Ovary (tissue), 3 donors: ENCODE measurements around the gene PNMA1.

Experiments used
- CTCF ChIP-seq, 3 donors: fragments of 450-650 bp in 2 of 3; fragments of 200-600 bp in 1 of 3; IDR thresholded peaks; one replicate each; pipeline versions ENCODE4 v1.5.1 to v1.8.0; 2016 to 2022; ENCODE audit warnings: antibody characterized with exemption in 3 of 3, mild to moderate bottlenecking in 1 of 3
- EP300 ChIP-seq: sonication (generic); formaldehyde crosslinking; IDR thresholded peaks from one replicate; pipeline ENCODE4 v1.6.1; 2017; ENCODE audit warnings: antibody characterized with exemption
- POLR2A ChIP-seq: fragments of 450-650 bp; IDR thresholded peaks from one replicate; pipeline ENCODE4 v1.6.1; 2017; ENCODE audit warnings: antibody characterized with exemption, mild to moderate bottlenecking, moderate library complexity
- donor health status: DM: no; HTN: no; CAD: no.

GRCh38 chr14:73678698-73679097, 35.5 kb downstream of the PNMA1 start:
- TF ChIP-seq CTCF (IDR thresholded peaks at IDR 0.05) (no peak), POLR2A (no peak), EP300 (no peak)
